ENCODE data around the gene RGR. TPM values are rescaled to one million over a fixed set of nuclear protein-coding genes. Genes with fewer than 3 reads are reported as not detected.

Gene RGR, protein sequence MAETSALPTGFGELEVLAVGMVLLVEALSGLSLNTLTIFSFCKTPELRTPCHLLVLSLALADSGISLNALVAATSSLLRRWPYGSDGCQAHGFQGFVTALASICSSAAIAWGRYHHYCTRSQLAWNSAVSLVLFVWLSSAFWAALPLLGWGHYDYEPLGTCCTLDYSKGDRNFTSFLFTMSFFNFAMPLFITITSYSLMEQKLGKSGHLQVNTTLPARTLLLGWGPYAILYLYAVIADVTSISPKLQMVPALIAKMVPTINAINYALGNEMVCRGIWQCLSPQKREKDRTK
- not detected for polyA plus RNA-seq (2013, experiment 1 of 2)
- polyA plus RNA-seq (2013, experiment 2 of 2): not detected

DNA sequence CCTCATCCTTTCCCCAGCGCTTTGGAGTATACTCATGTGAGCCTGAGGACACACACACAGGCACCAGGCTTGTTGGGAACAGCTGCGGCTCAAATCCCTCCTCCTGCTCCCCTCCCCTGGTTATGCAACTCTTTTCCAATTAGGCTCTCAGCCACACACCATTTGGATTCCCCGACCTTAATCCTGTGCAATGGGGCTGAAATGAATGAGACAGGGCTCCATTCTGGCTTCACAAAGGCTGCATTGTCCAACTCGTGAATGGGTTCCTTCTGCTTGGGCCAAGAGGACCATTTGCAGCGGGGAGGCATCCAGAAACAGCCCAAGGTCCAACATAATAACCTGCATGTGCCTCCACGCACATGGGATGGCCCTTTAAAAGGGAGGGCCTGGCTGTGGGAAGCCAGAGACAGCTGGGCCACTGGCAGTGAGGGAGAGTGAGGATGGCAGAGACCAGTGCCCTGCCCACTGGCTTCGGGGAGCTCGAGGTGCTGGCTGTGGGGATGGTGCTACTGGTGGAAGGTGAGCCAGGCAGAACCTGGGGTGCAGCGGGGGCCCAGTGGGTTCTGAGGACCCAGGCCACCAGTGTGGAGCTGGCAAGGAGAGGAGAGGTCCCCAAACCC lies at the start of gene RGR:
Gene RGR, plus strand, starts transcription at position 403 of the 620 bp plus-strand sequence. Its CDS starts 38 bp downstream, at position 441.
- Histone ChIP-seq H3K27ac (ENCODE audit: low read depth, low read length) (no peak within 1 kb of the TSS), H3K4me1 (ENCODE audit: insufficient read depth, low read length) (no peaks in the 10 kb centered on the region), H3K36me3 (ENCODE audit: insufficient read depth, low read length) (no peaks in the 10 kb centered on the region), H3K9me3 (ENCODE audit: insufficient read depth, low read depth, low read length) (no peaks in the 10 kb centered on the region), H3K27me3 (ENCODE audit: insufficient read depth, low read length) (no peaks in the 10 kb centered on the region), H3K4me3 (ENCODE audit: low read length) (no peak within 1 kb of the TSS), H3K9ac (ENCODE audit: low read depth, low read length) (no peak within 1 kb of the TSS)
- 87% methylated on average over 9 of the region's 9 CpGs for WGBS

DNA sequence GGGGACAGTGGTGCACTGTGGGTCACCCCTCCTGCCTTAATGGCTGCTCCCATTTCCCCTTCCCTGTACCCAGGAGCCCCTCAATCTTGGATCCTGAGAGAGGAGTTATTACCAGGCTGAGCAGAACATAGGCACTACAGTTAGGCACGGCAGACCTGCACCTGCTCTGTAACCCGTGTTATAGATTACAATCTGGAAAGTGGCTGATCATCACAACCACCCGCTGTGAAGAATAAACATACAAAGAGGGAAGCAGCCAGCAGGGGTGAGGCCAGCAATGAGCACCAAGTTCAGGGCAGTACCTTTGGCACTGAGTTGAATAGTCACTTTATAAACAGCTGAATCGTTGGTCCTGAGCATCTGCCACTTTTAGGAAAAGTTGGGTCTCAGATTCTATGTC lies 48.8 kb upstream of the RGR start:
- Histone ChIP-seq H3K9me3 (ENCODE audit: insufficient read depth, low read depth, low read length) (no peaks in the 10 kb centered on the region), H3K4me1 (ENCODE audit: insufficient read depth, low read length) (0 out of 2 replicates have a peak, but pooled peaks cover 4% of the 10 kb centered on the region), H3K27ac (ENCODE audit: low read depth, low read length) (no peak overlapping the region), H3K4me3 (ENCODE audit: low read length) (no peak overlapping the region), H3K9ac (ENCODE audit: low read depth, low read length) (no peak overlapping the region), H3K27me3 (ENCODE audit: insufficient read depth, low read length) (peaks cover 63% of the 10 kb centered on the region), H3K36me3 (ENCODE audit: insufficient read depth, low read length) (no peaks in the 10 kb centered on the region)
- WGBS: 61% methylated on average over 4 of the region's 4 CpGs

DNA sequence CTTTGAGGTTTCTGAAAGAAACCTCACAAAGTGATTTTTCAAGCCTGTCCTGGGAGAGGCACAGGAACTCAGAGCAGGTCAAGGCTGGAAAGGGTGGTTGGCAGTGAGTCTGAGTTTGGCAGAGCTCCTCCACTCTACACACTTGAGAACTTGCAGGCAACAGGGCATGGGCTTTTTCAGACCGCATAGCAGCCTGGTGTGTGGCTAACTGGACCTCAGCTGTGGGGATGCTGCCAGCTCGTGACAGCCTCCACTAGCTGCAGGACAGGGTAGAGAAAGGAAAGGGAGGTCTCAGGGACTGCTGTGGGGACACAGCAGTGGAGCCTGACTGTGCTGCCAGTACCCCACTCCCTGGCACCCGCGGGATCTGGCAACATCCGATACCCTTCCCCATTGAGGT lies 47.9 kb upstream of the RGR start:
- 97% methylated on average over 5 of the region's 5 CpGs for WGBS
- Histone ChIP-seq H3K36me3 (ENCODE audit: insufficient read depth, low read length) (no peaks in the 10 kb centered on the region), H3K4me1 (ENCODE audit: insufficient read depth, low read length) (0 out of 2 replicates have a peak, but pooled peaks cover 4% of the 10 kb centered on the region), H3K9ac (ENCODE audit: low read depth, low read length) (no peak overlapping the region), H3K9me3 (ENCODE audit: insufficient read depth, low read depth, low read length) (no peaks in the 10 kb centered on the region), H3K4me3 (ENCODE audit: low read length) (no peak overlapping the region), H3K27ac (ENCODE audit: low read depth, low read length) (no peak overlapping the region), H3K27me3 (ENCODE audit: insufficient read depth, low read length) (peaks cover 58% of the 10 kb centered on the region)

DNA sequence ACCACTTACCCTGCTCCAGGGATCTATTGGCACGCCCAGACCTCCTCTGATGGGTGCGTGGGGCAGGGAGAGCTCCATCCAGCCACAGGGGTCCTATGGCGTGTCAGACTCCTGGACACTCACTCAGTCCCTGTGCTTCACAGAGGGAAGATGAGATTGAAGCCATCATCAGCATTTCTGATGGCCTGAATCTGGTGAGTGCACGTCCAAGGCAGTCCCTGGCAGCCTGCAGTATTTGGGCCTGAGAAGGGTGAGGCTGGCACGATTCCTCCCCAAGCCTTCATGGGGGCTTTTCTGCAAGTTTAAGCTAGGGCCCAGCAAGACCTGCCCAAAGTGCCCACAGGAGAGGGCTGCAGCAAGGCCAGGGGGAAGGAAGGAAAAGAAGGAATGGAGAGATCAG lies 47.2 kb upstream of the RGR start:
- H3K9me3 ChIP-seq (ENCODE audit: insufficient read depth, low read depth, low read length): no peaks in the 10 kb centered on the region
- H3K9ac ChIP-seq (ENCODE audit: low read depth, low read length): no peak overlapping the region
- H3K4me1 ChIP-seq (ENCODE audit: insufficient read depth, low read length): 0 out of 2 replicates have a peak, but pooled peaks cover 4% of the 10 kb centered on the region
- WGBS: 90% methylated on average over 5 of the region's 5 CpGs
- no peaks in the 10 kb centered on the region for H3K36me3 ChIP-seq (ENCODE audit: insufficient read depth, low read length)
- no peak overlapping the region for H3K4me3 ChIP-seq (ENCODE audit: low read length)
- H3K27ac ChIP-seq (ENCODE audit: low read depth, low read length): no peak overlapping the region
- peaks cover 53% of the 10 kb centered on the region for H3K27me3 ChIP-seq (ENCODE audit: insufficient read depth, low read length)

DNA sequence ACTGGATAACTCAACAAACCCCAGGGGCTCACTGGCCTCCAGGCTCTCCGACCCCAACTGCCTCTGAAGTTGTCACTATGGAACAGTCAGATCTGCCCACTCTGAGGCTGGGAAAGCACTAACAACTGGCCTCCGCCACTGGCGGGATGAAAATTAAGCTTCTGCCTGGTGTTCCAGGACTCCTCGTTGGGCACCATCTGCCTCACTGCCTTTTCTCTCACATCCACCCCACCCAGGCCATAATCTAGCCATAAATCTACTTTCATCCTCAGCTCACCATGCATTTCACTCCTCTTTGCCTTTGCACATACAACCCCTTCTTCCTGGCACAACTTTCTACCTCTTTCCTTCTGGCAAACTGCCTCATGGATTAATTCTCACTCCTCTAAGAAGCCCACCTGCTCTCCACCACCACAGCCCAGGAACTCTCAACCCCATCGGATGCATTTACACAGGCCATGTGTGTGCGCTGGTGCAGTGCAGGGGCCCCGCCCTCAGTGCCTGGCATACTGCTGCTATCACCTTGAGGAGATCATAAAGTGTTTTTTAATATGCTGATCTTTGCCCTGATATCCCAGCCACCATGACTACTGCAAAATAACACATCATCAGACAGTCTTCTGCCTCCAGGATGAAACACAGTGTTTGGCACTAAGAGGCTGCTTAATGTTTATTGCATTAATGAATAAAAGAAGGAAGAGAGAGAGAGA lies 46.5 kb upstream of the RGR start:
- 88% methylated on average over 7 of the region's 7 CpGs for WGBS
- Histone ChIP-seq H3K27ac (ENCODE audit: low read depth, low read length) (no peak overlapping the region), H3K4me1 (ENCODE audit: insufficient read depth, low read length) (0 out of 2 replicates have a peak, but pooled peaks cover 4% of the 10 kb centered on the region), H3K27me3 (ENCODE audit: insufficient read depth, low read length) (peaks cover 46% of the 10 kb centered on the region), H3K4me3 (ENCODE audit: low read length) (no peak overlapping the region), H3K36me3 (ENCODE audit: insufficient read depth, low read length) (no peaks in the 10 kb centered on the region), H3K9ac (ENCODE audit: low read depth, low read length) (no peak overlapping the region), H3K9me3 (ENCODE audit: insufficient read depth, low read depth, low read length) (no peaks in the 10 kb centered on the region)

DNA sequence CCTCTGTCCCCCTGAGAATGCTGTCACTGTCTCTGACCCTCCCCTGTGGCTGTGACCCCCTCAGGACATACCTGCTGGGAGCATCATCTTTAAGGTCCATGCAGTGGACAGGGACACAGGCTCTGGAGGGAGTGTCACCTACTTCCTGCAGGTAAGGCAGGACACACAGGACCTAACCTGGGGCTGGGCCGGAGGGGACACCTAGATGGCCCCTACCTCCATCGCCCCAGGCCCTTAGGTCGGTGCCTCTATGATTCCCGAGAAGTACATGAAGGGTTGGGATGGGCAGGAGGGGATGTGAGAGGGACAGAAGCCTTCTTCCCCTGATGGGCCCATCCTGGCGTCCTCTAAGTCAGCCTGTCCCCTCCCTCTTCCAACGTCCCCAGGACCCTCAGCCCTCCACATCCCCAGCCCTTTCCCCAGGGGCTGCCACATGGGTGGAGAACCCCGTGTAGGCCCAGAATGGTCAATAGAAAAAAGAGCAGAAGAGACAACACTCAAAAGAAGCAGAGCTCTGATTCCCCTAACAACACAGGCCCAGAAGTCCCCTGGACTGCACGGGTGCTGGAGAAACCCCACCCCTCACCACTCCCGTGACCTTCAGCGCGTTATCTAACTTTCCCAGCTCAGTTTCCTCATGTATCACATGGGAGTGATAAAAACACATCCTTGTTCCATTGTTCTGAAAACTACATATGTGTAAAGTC lies 44.2 kb upstream of the RGR start:
- Histone ChIP-seq H3K4me1 (ENCODE audit: insufficient read depth, low read length) (no peaks in the 10 kb centered on the region), H3K36me3 (ENCODE audit: insufficient read depth, low read length) (no peaks in the 10 kb centered on the region), H3K27ac (ENCODE audit: low read depth, low read length) (no peak overlapping the region), H3K9ac (ENCODE audit: low read depth, low read length) (no peak overlapping the region), H3K27me3 (ENCODE audit: insufficient read depth, low read length) (peaks cover 22% of the 10 kb centered on the region), H3K9me3 (ENCODE audit: insufficient read depth, low read depth, low read length) (no peaks in the 10 kb centered on the region), H3K4me3 (ENCODE audit: low read length) (no peak overlapping the region)
- WGBS: 90% methylated on average over 11 of the region's 11 CpGs

DNA sequence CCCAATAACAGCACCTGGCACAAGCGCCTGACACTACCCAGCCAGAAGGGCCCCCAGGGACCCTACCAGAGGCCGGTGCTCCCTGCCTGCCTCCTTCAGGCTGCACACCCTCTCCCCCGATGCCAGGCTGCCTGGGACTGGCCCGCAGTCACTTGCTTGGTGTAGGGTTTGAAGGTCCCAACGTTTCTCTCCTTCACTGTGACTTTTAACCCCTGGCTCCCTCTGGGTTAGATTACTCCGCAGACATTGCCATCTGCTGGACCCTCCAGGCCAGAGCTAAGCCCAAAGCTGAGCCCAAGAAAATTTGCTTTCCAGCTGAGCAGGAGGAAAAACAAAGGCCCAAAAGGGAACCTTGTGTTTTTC lies 43.6 kb upstream of the RGR start:
- Histone ChIP-seq H3K4me1 (ENCODE audit: insufficient read depth, low read length) (no peaks in the 10 kb centered on the region), H3K36me3 (ENCODE audit: insufficient read depth, low read length) (no peaks in the 10 kb centered on the region), H3K4me3 (ENCODE audit: low read length) (no peak overlapping the region), H3K27me3 (ENCODE audit: insufficient read depth, low read length) (peaks cover 17% of the 10 kb centered on the region), H3K9ac (ENCODE audit: low read depth, low read length) (no peak overlapping the region), H3K27ac (ENCODE audit: low read depth, low read length) (no peak overlapping the region), H3K9me3 (ENCODE audit: insufficient read depth, low read depth, low read length) (no peaks in the 10 kb centered on the region)
- 60% methylated on average over 6 of the region's 6 CpGs for WGBS

DNA sequence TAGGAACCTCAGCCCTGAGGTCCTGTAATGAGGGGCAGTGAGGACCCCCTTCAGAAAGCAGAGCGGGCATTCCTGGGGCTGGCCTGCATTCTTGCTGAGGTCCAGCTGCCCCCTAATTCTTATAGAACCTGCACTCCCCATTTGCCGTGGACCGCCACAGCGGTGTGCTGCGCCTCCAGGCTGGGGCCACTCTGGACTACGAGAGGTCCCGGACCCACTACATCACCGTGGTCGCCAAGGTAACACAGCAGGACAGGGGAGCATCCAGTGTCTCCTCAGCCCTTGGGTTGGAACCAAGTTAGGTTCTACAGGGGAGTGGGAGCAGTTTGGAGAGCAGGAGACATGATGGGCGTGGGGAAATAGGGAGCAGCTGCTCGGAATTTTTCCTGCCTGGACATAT lies 43.2 kb upstream of the RGR start:
- no peaks in the 10 kb centered on the region for H3K36me3 ChIP-seq (ENCODE audit: insufficient read depth, low read length)
- H3K4me3 ChIP-seq (ENCODE audit: low read length): no peak overlapping the region
- peaks cover 12% of the 10 kb centered on the region for H3K27me3 ChIP-seq (ENCODE audit: insufficient read depth, low read length)
- WGBS: 94% methylated on average over 11 of the region's 11 CpGs
- no peak overlapping the region for H3K9ac ChIP-seq (ENCODE audit: low read depth, low read length)
- H3K9me3 ChIP-seq (ENCODE audit: insufficient read depth, low read depth, low read length): no peaks in the 10 kb centered on the region
- no peaks in the 10 kb centered on the region for H3K4me1 ChIP-seq (ENCODE audit: insufficient read depth, low read length)
- H3K27ac ChIP-seq (ENCODE audit: low read depth, low read length): no peak overlapping the region

DNA sequence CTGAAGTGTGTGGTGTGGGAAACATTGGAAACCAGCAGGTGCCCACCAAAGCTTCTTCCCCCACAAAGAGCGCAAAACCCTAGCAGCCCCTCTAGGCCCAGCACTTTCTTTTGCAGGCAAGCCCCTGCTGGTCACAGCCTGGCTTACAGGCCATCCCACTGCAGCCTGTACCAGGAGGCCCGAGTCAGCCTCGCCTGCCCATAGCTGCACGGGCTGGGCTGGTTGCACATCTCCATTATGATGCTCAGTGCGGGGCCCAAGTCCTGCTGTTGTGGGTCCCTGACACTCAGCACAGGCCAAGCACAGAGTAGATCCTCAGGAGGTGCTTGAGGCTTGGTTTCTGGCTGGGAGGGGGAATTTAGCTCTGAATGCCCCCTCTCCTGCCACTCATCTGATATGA lies 42.5 kb upstream of the RGR start:
- Histone ChIP-seq H3K9me3 (ENCODE audit: insufficient read depth, low read depth, low read length) (no peaks in the 10 kb centered on the region), H3K4me1 (ENCODE audit: insufficient read depth, low read length) (no peaks in the 10 kb centered on the region), H3K36me3 (ENCODE audit: insufficient read depth, low read length) (no peaks in the 10 kb centered on the region), H3K27me3 (ENCODE audit: insufficient read depth, low read length) (peaks cover 6% of the 10 kb centered on the region; the same call in 1 of the 2 replicates), H3K9ac (ENCODE audit: low read depth, low read length) (no peak overlapping the region), H3K27ac (ENCODE audit: low read depth, low read length) (no peak overlapping the region), H3K4me3 (ENCODE audit: low read length) (no peak overlapping the region)
- WGBS: 83% methylated on average over 5 of the region's 5 CpGs

DNA sequence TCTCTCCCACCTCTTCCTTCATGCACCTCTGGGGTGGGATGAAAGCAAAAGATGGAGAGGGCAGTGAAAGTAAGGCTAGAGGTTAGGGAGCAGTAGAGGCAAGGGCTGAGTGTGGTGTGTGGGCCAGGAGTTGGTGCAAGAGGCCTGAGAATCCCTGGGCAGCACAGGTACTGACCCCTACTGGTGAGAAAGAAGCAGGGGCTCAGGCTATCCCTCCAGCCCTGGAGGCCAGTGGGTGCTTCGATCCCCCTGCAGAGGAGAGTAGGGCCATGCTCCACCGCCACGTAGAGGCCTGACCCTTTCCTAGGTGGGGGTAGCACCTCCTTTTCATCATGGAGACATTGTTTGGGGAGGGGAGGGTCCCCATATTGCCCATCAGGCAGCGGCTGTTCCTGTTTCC lies 40.7 kb upstream of the RGR start:
- no peaks in the 10 kb centered on the region for H3K27me3 ChIP-seq (ENCODE audit: insufficient read depth, low read length)
- no peaks in the 10 kb centered on the region for H3K4me1 ChIP-seq (ENCODE audit: insufficient read depth, low read length)
- H3K4me3 ChIP-seq (ENCODE audit: low read length): no peak overlapping the region
- H3K9me3 ChIP-seq (ENCODE audit: insufficient read depth, low read depth, low read length): no peaks in the 10 kb centered on the region
- H3K36me3 ChIP-seq (ENCODE audit: insufficient read depth, low read length): no peaks in the 10 kb centered on the region
- no peak overlapping the region for H3K9ac ChIP-seq (ENCODE audit: low read depth, low read length)
- 84% methylated on average over 4 of the region's 4 CpGs for WGBS
- no peak overlapping the region for H3K27ac ChIP-seq (ENCODE audit: low read depth, low read length)

DNA sequence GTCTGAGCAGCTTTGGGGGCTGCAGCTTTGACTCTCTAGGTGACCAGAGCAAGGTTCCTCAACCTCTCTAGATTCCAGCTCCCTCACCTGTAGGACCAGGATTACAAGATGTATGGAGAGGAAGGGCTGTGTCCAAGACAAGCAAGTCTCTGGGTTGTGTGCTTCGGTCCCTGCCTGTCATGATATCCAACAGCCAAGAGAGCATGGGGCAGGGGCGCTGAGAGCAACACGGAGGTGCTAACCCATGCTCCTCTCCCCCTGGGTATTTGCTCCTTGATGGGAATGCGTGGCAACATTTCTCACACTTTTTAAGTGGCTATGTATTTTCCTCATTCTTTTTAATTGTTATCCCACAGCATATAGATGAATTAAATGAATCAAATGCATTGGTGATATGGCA lies 40.2 kb upstream of the RGR start:
- Histone ChIP-seq H3K36me3 (ENCODE audit: insufficient read depth, low read length) (no peaks in the 10 kb centered on the region), H3K4me1 (ENCODE audit: insufficient read depth, low read length) (no peaks in the 10 kb centered on the region), H3K27me3 (ENCODE audit: insufficient read depth, low read length) (no peaks in the 10 kb centered on the region), H3K9ac (ENCODE audit: low read depth, low read length) (no peak overlapping the region), H3K27ac (ENCODE audit: low read depth, low read length) (no peak overlapping the region), H3K4me3 (ENCODE audit: low read length) (no peak overlapping the region), H3K9me3 (ENCODE audit: insufficient read depth, low read depth, low read length) (no peaks in the 10 kb centered on the region)
- 94% methylated on average over 4 of the region's 4 CpGs for WGBS
